Renal cortical epithelial cell (primary cell): ENCODE measurements around the gene KIF15. TPM values are rescaled to one million over a fixed set of nuclear protein-coding genes. Genes with fewer than 3 reads are reported as not detected.
"Not testable (repeated sequence)": the region's sequence is repeated elsewhere in the genome, so short reads cannot be mapped to it uniquely, and the experiment has no call there.

Source experiments
- DNase-seq: peaks from one replicate; pipeline ENCODE4 v3.0.0-alpha.2; 2011; ENCODE audit warnings: low read depth
- total RNA-seq: library from RNA; depleted of rRNA; stranded (reverse); fragments of >200 nt; gene quantifications from 2 replicates; pipeline ENCODE4 v1.2.3, GENCODE V29; 2014

KIF15 gene
- total RNA-seq, result 1.6 and 4.5 TPM in 2 replicates

GRCh38 chr3:44761424-44762169 lies at the start of gene KIF15, which contains the start of gene KIAA1143:
Gene KIF15 (plus strand): TSS chr3:44761794. CDS start chr3:44761866, 72 bp downstream.
Gene KIAA1143 (minus strand): TSS chr3:44761619. CDS start chr3:44761602, 17 bp downstream.
- peak; percentile 87 for DNase-seq

GRCh38 chr3:44712455-44713075 lies 49.0 kb upstream of the KIF15 start, which contains the start of gene ZNF502:
Gene ZNF502 (plus strand): TSS chr3:44712660. CDS start chr3:44720262, 7,602 bp downstream.
- peak; percentile 71 for DNase-seq

- peak; percentile 8 for DNase-seq
These were observed 40.1 kb upstream of the KIF15 start for GRCh38 chr3:44721231-44722102.

GRCh38 chr3:44722103-44722401 lies 39.5 kb upstream of the KIF15 start:
- DNase-seq, result no peak

GRCh38 chr3:44729384-44729910 lies 32.1 kb upstream of the KIF15 start, which contains the start of gene ZNF501:
Gene ZNF501 (plus strand): TSS chr3:44729635. CDS start chr3:44734422, 4,787 bp downstream.
- peak; percentile 73 for DNase-seq

- DNase-seq, result no peak
These were observed 26.9 kb upstream of the KIF15 start for GRCh38 chr3:44734646-44735168.

GRCh38 chr3:44761101-44761423 lies 532 bp upstream of the KIF15 start:
- DNase-seq, result no peak

- peak; percentile 9 for DNase-seq
These were observed 630 bp downstream of the KIF15 start for GRCh38 chr3:44762170-44762677.

- no peak for DNase-seq
These were observed 1.1 kb downstream of the KIF15 start for GRCh38 chr3:44762690-44763089.

GRCh38 chr3:44764248-44764647 lies 2.7 kb downstream of the KIF15 start:
- DNase-seq, result no peak

GRCh38 chr3:44771424-44772098 lies 10.0 kb downstream of the KIF15 start:
- no peak for DNase-seq

- no peak for DNase-seq
These were observed 10.5 kb downstream of the KIF15 start for GRCh38 chr3:44772099-44772442.

GRCh38 chr3:44782891-44783290 lies 21.3 kb downstream of the KIF15 start:
- DNase-seq, result no peak

GRCh38 chr3:44795197-44795596 lies 33.6 kb downstream of the KIF15 start:
- no peak for DNase-seq

GRCh38 chr3:44802011-44802410 lies 40.4 kb downstream of the KIF15 start:
- no peak for DNase-seq

- no peak for DNase-seq
These were observed 41.7 kb downstream of the KIF15 start for GRCh38 chr3:44803298-44803697.

GRCh38 chr3:44805960-44806359 lies 44.4 kb downstream of the KIF15 start:
- DNase-seq, result no peak

- DNase-seq, result no peak
These were observed 53.2 kb downstream of the KIF15 start for GRCh38 chr3:44814751-44815150.

- DNase-seq, result not testable (repeated sequence)
These were observed 54.7 kb downstream of the KIF15 start for GRCh38 chr3:44816334-44816733.

GRCh38 chr3:44821206-44821605 lies 59.6 kb downstream of the KIF15 start:
- not testable (repeated sequence) for DNase-seq

- peak; percentile 94 for DNase-seq
These were observed 63.8 kb downstream of the KIF15 start for GRCh38 chr3:44825264-44825925.
